ENCODE results near the gene NAP1L4. TPM values are rescaled to one million over a fixed set of nuclear protein-coding genes. Genes with fewer than 3 reads are reported as not detected.

NAP1L4 gene
- total RNA-seq, 1 experiment from 2014 or later: 144 TPM

DNA sequence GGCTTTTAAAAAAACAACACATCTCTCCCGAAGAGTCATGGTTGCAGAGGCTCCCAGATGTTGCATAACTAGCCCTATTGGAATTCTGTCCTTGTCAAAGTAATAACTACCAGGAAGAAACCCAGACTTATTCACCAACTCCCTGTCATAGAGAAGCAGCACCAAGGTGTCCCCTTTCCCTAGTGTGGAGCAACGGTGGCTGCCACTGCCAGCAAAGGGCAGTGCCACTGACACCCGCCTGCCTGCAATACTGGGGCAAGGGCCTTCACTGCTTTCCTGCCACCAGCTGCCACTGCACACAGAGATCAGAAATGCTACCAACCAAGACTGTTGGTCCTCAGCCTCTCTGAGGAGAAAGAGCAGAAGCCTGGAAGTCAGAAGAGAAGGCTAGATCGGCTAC, 27.3 kb downstream of the NAP1L4 start:
- no peaks in the 10 kb centered on the region for H3K9me2 ChIP-seq (ENCODE audit: insufficient read depth)
- ChIA-PET CTCF (no interaction called here), POLR2A (no interaction called here), RAD21 (ENCODE audit: low non-redundant PET in 1 of 2, low total read pairs in 2 of 2, uncharacterized antibody in 2 of 2, unreplicated experiment in 2 of 2) (no interaction called here)
- peaks cover 94% of the 10 kb centered on the region for H3K79me2 ChIP-seq (ENCODE audit: insufficient read depth, low read length)
- H3K27ac ChIP-seq (ENCODE audit: low read depth, low read length): no peak overlapping the region
- H3K36me3 ChIP-seq (ENCODE audit: control insufficient read depth in 1 of 2, insufficient read depth in 2 of 2, low read length in 2 of 2): peaks cover 63 to 64% of the 10 kb centered on the region in 2 experiments
- DNase-seq (ENCODE audit: low read depth, low spot score) (no peak), ATAC-seq (no peak)
- no peaks in the 10 kb centered on the region for H3K27me3 ChIP-seq (ENCODE audit: insufficient read depth, low read length)
- no peak overlapping the region for H2AFZ ChIP-seq (ENCODE audit: low read depth, low read length, poor library complexity, severe bottlenecking)
- H4K20me1 ChIP-seq (ENCODE audit: insufficient read depth): no peaks in the 10 kb centered on the region
- H3K9me3 ChIP-seq (ENCODE audit: control insufficient read depth in 1 of 2, insufficient read depth in 1 of 2, low read depth in 1 of 2, low read length in 2 of 2): no peaks in the 10 kb centered on the region
- intact Hi-C loops (cut with micrococcal nuclease): no loop called here
- TF ChIP-seq, protein P1, sequence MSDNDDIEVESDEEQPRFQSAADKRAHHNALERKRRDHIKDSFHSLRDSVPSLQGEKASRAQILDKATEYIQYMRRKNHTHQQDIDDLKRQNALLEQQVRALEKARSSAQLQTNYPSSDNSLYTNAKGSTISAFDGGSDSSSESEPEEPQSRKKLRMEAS (IDR thresholded peaks at IDR 0.05): no peak
- TF ChIP-seq POLR2A (IDR thresholded peaks at IDR 0.05; ENCODE audit: borderline replicate concordance, extremely low read depth, insufficient read depth, insufficient read length) (no peak), CBX3 (IDR thresholded peaks at IDR 0.05; ENCODE audit: low read depth) (no peak), SRF (IDR thresholded peaks at IDR 0.05; ENCODE audit: low read depth) (no peak), EZH2 (IDR thresholded peaks at IDR 0.05) (no peak), YY1 (IDR thresholded peaks at IDR 0.05; ENCODE audit: extremely low read depth, insufficient replicate concordance, low read depth, low read length) (no peak), TCF7L2 (IDR thresholded peaks at IDR 0.05; ENCODE audit: borderline replicate concordance, extremely low read depth, insufficient read depth, insufficient read length) (no peak), ZFX (IDR thresholded peaks at IDR 0.05) (no peak), EGR1 (IDR thresholded peaks at IDR 0.05; ENCODE audit: low read depth) (no peak), ZNF274 (IDR thresholded peaks at IDR 0.05; ENCODE audit: low read depth, low read length) (no peak), FOSL1 (IDR thresholded peaks at IDR 0.05; ENCODE audit: low read depth) (no peak), JUND (IDR thresholded peaks at IDR 0.05) (no peak), RAD21 (IDR thresholded peaks at IDR 0.05; ENCODE audit: low read depth) (no peak), CEBPB (IDR thresholded peaks at IDR 0.05; ENCODE audit: low read depth) (no peak), EZH2phosphoT487 (IDR thresholded peaks at IDR 0.05; ENCODE audit: borderline replicate concordance) (no peak), POLR2AphosphoS5 (IDR thresholded peaks at IDR 0.05; ENCODE audit: low read depth, low read length) (no peak), SP1 (IDR thresholded peaks at IDR 0.05; ENCODE audit: low read depth) (no peak), ELF1 (IDR thresholded peaks at IDR 0.05; ENCODE audit: borderline replicate concordance, low read depth) (no peak)
- TF ChIP-seq, protein P2, sequence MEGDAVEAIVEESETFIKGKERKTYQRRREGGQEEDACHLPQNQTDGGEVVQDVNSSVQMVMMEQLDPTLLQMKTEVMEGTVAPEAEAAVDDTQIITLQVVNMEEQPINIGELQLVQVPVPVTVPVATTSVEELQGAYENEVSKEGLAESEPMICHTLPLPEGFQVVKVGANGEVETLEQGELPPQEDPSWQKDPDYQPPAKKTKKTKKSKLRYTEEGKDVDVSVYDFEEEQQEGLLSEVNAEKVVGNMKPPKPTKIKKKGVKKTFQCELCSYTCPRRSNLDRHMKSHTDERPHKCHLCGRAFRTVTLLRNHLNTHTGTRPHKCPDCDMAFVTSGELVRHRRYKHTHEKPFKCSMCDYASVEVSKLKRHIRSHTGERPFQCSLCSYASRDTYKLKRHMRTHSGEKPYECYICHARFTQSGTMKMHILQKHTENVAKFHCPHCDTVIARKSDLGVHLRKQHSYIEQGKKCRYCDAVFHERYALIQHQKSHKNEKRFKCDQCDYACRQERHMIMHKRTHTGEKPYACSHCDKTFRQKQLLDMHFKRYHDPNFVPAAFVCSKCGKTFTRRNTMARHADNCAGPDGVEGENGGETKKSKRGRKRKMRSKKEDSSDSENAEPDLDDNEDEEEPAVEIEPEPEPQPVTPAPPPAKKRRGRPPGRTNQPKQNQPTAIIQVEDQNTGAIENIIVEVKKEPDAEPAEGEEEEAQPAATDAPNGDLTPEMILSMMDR (IDR thresholded peaks at IDR 0.05 in 2 of 3, conservative IDR thresholded peaks at IDR 0.05 in 1 of 3; ENCODE audit: borderline replicate concordance in 1 of 3, insufficient read depth in 1 of 3, low read depth in 2 of 3, low read length in 2 of 3): no peak
- TF ChIP-seq, protein P3, sequence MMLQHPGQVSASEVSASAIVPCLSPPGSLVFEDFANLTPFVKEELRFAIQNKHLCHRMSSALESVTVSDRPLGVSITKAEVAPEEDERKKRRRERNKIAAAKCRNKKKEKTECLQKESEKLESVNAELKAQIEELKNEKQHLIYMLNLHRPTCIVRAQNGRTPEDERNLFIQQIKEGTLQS (IDR thresholded peaks at IDR 0.05): no peak
- no peak overlapping the region for H3K9ac ChIP-seq (ENCODE audit: low read length)
- no peaks in the 10 kb centered on the region for H3K4me1 ChIP-seq (ENCODE audit: control insufficient read depth in 1 of 2, insufficient read depth in 2 of 2, low read length in 2 of 2)
- BruUV-seq (replicated peaks): no TSS peak
- no peak overlapping the region for H3K4me3 ChIP-seq (replicated peaks in 1 of 2; ENCODE audit: low read depth in 1 of 2, low read length in 2 of 2)
- no peak overlapping the region for H3K4me2 ChIP-seq (ENCODE audit: low read length)

All from HCT116 (cell line).